ENCODE data around the gene KDR.

The KDR gene

DNA sequence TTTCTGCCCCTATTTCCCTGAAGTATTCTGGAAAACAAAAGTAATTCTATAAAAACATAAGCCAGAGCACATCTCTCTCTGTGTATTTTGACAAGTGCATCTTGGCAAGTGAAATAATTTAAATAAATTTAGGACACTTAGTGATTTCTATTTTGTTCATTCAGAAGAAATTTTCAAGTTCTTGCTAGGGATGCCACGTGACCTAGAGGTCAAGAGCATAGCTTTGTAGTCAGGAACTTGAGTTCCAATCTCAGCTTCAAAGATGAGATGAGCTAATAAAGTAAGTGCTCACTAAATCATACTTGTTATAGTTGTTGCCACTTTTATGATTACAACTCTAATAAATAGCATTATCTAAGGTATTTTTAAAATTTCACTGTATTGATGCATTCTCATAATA lies 13.8 kb downstream of the KDR start:
- TF ChIP-seq, protein P1, sequence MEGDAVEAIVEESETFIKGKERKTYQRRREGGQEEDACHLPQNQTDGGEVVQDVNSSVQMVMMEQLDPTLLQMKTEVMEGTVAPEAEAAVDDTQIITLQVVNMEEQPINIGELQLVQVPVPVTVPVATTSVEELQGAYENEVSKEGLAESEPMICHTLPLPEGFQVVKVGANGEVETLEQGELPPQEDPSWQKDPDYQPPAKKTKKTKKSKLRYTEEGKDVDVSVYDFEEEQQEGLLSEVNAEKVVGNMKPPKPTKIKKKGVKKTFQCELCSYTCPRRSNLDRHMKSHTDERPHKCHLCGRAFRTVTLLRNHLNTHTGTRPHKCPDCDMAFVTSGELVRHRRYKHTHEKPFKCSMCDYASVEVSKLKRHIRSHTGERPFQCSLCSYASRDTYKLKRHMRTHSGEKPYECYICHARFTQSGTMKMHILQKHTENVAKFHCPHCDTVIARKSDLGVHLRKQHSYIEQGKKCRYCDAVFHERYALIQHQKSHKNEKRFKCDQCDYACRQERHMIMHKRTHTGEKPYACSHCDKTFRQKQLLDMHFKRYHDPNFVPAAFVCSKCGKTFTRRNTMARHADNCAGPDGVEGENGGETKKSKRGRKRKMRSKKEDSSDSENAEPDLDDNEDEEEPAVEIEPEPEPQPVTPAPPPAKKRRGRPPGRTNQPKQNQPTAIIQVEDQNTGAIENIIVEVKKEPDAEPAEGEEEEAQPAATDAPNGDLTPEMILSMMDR (IDR thresholded peaks at IDR 0.05; ENCODE audit: insufficient read depth, low read depth, low read length, missing control alignments) = no peak
- H3K4me3 ChIP-seq (ENCODE audit: low read depth, low read length) = no peak overlapping the region
- no peak for DNase-seq (ENCODE audit: low read depth)

GRCh38 chr4:55110131-55110530 lies 15.3 kb downstream of the KDR start:
- DNase-seq (ENCODE audit: low read depth) = no peak
- H3K4me3 ChIP-seq (ENCODE audit: low read depth, low read length) = no peak overlapping the region
- TF ChIP-seq, protein P1 (IDR thresholded peaks at IDR 0.05; ENCODE audit: insufficient read depth, low read depth, low read length, missing control alignments) = no peak

DNA sequence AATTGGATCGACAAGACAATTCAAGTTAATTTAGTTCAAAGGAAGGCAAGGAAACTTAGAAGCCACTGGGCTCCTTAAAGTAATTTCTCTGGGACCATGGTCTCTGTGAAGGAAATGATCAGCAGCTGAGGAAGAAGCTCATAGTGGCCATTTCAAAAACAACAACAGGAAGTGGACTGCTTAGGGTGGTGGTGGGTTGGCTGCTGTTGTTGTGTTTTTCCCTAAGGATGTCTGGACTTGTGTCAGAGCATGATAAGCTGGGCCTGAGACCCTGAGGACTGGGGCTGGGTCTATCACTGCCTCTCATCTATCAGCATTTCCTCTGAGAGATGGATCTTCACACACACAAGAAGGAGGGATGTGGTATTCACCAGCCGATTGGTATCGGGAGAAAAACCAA lies 18.3 kb downstream of the KDR start:
- no peak for DNase-seq (ENCODE audit: low read depth)
- no peak overlapping the region for H3K4me3 ChIP-seq (ENCODE audit: low read depth, low read length)
- TF ChIP-seq, protein P1 (IDR thresholded peaks at IDR 0.05; ENCODE audit: insufficient read depth, low read depth, low read length, missing control alignments) = no peak

DNA sequence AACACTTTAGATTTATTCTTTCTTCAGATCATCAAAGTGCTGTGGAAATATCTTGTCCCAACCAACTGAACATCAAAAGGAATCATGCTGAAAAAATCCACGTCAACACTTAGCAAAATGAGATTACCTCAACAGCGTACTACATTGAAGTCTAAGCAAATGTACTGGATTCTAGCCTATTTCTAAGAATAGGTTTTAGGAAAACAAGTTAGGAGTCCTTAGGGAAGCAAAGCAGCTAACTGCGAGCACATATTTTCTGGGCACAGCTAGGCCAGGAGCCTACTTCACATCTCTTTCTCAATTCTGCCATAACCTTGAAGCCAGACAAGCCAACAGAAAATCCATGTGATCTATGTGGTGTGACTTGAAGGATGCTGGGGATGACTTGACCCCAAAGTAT lies 22.2 kb downstream of the KDR start:
- H3K4me3 ChIP-seq (ENCODE audit: low read depth, low read length) = no peak overlapping the region
- no peak for DNase-seq (ENCODE audit: low read depth)
- TF ChIP-seq, protein P1 (IDR thresholded peaks at IDR 0.05; ENCODE audit: insufficient read depth, low read depth, low read length, missing control alignments) = no peak

DNA sequence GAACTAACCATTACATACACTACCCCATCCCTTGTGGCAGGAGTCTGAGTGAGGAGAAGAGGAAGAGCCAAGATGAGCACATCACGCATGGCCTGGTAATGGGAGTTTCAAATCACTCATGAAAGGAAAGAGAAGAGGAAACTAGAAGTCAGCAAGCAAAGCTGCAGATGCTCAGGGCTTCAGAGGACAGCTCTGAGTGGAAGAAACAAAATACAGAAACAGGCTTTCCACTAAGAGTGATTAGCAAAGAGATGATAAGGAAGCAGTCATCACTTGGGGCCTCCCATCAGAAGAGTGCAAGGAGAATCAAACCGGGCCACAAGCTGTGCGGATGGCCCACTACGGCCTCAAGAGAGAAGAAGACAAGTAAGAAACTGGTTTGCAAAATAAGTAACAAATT lies 25.6 kb downstream of the KDR start:
- no peak for DNase-seq (ENCODE audit: low read depth)
- H3K4me3 ChIP-seq (ENCODE audit: low read depth, low read length) = no peak overlapping the region
- TF ChIP-seq, protein P1 (IDR thresholded peaks at IDR 0.05; ENCODE audit: insufficient read depth, low read depth, low read length, missing control alignments) = no peak

- DNase-seq (ENCODE audit: low read depth) = no peak
- no peak overlapping the region for H3K4me3 ChIP-seq (ENCODE audit: low read depth, low read length)
- TF ChIP-seq, protein P1 (IDR thresholded peaks at IDR 0.05; ENCODE audit: insufficient read depth, low read depth, low read length, missing control alignments) = no peak
Measured at GRCh38 chr4:55098456-55099204, 26.8 kb downstream of the KDR start.

DNA sequence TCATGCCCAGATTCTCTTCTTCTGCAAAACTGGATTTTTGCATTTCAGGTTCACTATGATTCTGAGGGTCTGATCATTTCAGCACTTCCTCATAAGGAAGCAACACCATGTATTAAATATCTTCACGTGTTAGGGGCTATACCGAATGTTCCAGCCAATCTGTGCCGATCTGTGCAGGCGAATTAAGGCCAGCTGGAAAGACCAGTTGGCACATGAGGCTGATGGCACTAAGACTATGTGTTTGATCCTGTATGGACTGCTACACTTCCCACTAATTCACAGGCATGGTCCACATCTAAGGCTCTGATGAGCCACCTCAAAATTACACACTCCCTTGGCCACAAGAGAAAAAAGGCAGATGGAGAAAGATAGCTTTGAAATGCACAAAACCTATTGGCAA lies 28.8 kb downstream of the KDR start:
- H3K4me3 ChIP-seq (ENCODE audit: low read depth, low read length) = no peak overlapping the region
- TF ChIP-seq, protein P1 (IDR thresholded peaks at IDR 0.05; ENCODE audit: insufficient read depth, low read depth, low read length, missing control alignments) = no peak
- DNase-seq (ENCODE audit: low read depth) = no peak
